Endothelial cell of umbilical vein (primary cell): ENCODE data around the gene STRIP2. TPM values are rescaled to one million over a fixed set of nuclear protein-coding genes. Genes with fewer than 3 reads are reported as not detected.

ENCODE experiments used
- BruUV-seq: library from RNA; stranded (reverse); fragments of 400-500 nt; replicated peaks from 2 replicates; lab custom pipeline; 2021; lab: Mats Ljungman, UMichigan
- CTCF ChIA-PET: fragments of 300-600, 350-600 bp; sonication (Branson Sonifier 250); formaldehyde crosslinking; loops from one replicate; lab custom pipeline; 2021; ENCODE audit warnings: antibody characterized with exemption, inconsistent platforms; lab: Charles Lee
- POLR2A ChIA-PET: fragments of 300-600, 350-600 bp; sonication (Branson Sonifier 250); formaldehyde crosslinking; loops from one replicate; lab custom pipeline; 2021; ENCODE audit warnings: antibody characterized with exemption, inconsistent platforms; lab: Charles Lee
- DNase-seq: peaks from one replicate; pipeline ENCODE4 v3.0.0-alpha.2; 2011; ENCODE audit warnings: low read depth, low spot score
- FAIRE-seq: peaks from 2 replicates; lab custom pipeline; 2011; peaks lifted over from hg19 to GRCh38; lab: Jason Lieb, UNC
- H2AFZ ChIP-seq: 2 replicates; pipeline ENCODE4 v1.6.0; 2012; ENCODE audit warnings: low read depth, low read length, control low read depth, inconsistent platforms
- H3K27ac ChIP-seq: 2 replicates; pipeline ENCODE4 v1.5.1; 2011; ENCODE audit warnings: low read depth, mild to moderate bottlenecking, control low read depth, low read length, moderate library complexity; ENCODE audit not compliant: insufficient read depth
- H3K27me3 ChIP-seq, 2 experiments: 2 replicates each; pipeline versions ENCODE4 v1.6.0 to v1.6.1; 2011; ENCODE audit warnings: low read length in 2 of 2, mixed read lengths in 1 of 2; ENCODE audit not compliant: control insufficient read depth in 2 of 2, insufficient read depth in 2 of 2
- H3K36me3 ChIP-seq, 2 experiments: 2 replicates in 1 of 2; 3 replicates in 1 of 2; pipeline ENCODE4 v1.5.1; 2011; ENCODE audit warnings: low read length in 2 of 2, mild to moderate bottlenecking in 1 of 2, moderate library complexity in 1 of 2; ENCODE audit not compliant: control insufficient read depth in 2 of 2, insufficient read depth in 2 of 2; ENCODE audit errors: extremely low read depth in 1 of 2
- H3K4me1 ChIP-seq: 3 replicates; pipeline ENCODE4 v1.5.1; 2011; ENCODE audit warnings: mild to moderate bottlenecking, low read length; ENCODE audit not compliant: control insufficient read depth, insufficient read depth; ENCODE audit errors: extremely low read depth
- H3K4me2 ChIP-seq: 2 replicates; pipeline ENCODE4 v1.6.1; 2011; ENCODE audit warnings: low read length, control low read depth, mixed read lengths; ENCODE audit not compliant: insufficient read depth
- H3K4me3 ChIP-seq, 3 experiments: fragments of 200-600 bp in 1 of 3; sonication (generic), shearing (Covaris generic) in 1 of 3; replicated peaks in 1 of 3; 2 replicates each; pipeline ENCODE4 v1.5.1; 2011 to 2016; ENCODE audit warnings: control low read depth in 3 of 3, low read length in 3 of 3, mild to moderate bottlenecking in 2 of 3, inconsistent platforms in 1 of 3, low read depth in 1 of 3, moderate library complexity in 1 of 3; ENCODE audit not compliant: insufficient read depth in 1 of 3
- H3K79me2 ChIP-seq: 2 replicates; pipeline ENCODE4 v1.6.0; 2012; ENCODE audit warnings: low read length, inconsistent platforms; ENCODE audit not compliant: control insufficient read depth, insufficient read depth
- H3K9ac ChIP-seq: replicated peaks from 2 replicates; pipeline ENCODE3; 2011; ENCODE audit warnings: low read length, control low read depth; ENCODE audit not compliant: insufficient read depth; ENCODE audit errors: extremely low read depth
- H3K9me1 ChIP-seq: replicated peaks from 3 replicates; pipeline ENCODE4 v1.6.0; 2011; ENCODE audit warnings: mild to moderate bottlenecking, low read length; ENCODE audit not compliant: control insufficient read depth, insufficient read depth; ENCODE audit errors: extremely low read depth
- H3K9me3 ChIP-seq: replicated peaks from 2 replicates; pipeline ENCODE4 v1.5.1; 2012; ENCODE audit warnings: low read length, inconsistent platforms; ENCODE audit not compliant: control insufficient read depth, insufficient read depth
- H4K20me1 ChIP-seq: replicated peaks from 2 replicates; pipeline ENCODE3; 2011; ENCODE audit warnings: mild to moderate bottlenecking, low read length; ENCODE audit not compliant: control insufficient read depth, insufficient read depth; ENCODE audit errors: extremely low read depth
- CTCF ChIP-seq, 2 donors: IDR thresholded peaks; 1 replicate in 1 of 2; 2 replicates in 1 of 2; pipeline ENCODE4 v1.5.1; 2011; ENCODE audit warnings: low read length in 2 of 2, mild to moderate bottlenecking in 2 of 2, moderate library complexity in 2 of 2, control low read depth in 1 of 2, inconsistent platforms in 1 of 2, low read depth in 1 of 2; ENCODE audit not compliant: insufficient read depth in 1 of 2; ENCODE audit errors: extremely low read depth in 1 of 2
- EZH2 ChIP-seq: IDR thresholded peaks from 2 replicates; pipeline ENCODE4 v1.6.1; 2012; ENCODE audit warnings: borderline replicate concordance, low read depth, mild to moderate bottlenecking, moderate library complexity, low read length, inconsistent platforms; ENCODE audit not compliant: severe bottlenecking
- FOS ChIP-seq: IDR thresholded peaks from 2 replicates; pipeline ENCODE4 v1.6.1; 2011; ENCODE audit warnings: mild to moderate bottlenecking, low read length, moderate library complexity, borderline replicate concordance; ENCODE audit not compliant: insufficient read depth
- GATA2 ChIP-seq: IDR thresholded peaks from 2 replicates; pipeline ENCODE4 v1.7.0; 2011; ENCODE audit warnings: low read depth, mild to moderate bottlenecking, moderate library complexity, mixed read lengths, low read length; ENCODE audit not compliant: insufficient read length, insufficient read depth
- JUN ChIP-seq: IDR thresholded peaks from 2 replicates; pipeline ENCODE4 v1.6.1; 2011; ENCODE audit warnings: borderline replicate concordance, low read depth; ENCODE audit not compliant: insufficient read length, insufficient read depth
- MAX ChIP-seq: IDR thresholded peaks from 2 replicates; pipeline ENCODE4 v1.6.1; 2011; ENCODE audit not compliant: insufficient read depth, insufficient read length
- MYC ChIP-seq: IDR thresholded peaks from one replicate; pipeline ENCODE4 v1.6.1; 2011; ENCODE audit warnings: mild to moderate bottlenecking, low read depth, low read length
- POLR2A ChIP-seq: IDR thresholded peaks from 2 replicates; pipeline ENCODE4 v1.6.1; 2012; ENCODE audit warnings: low read depth, mild to moderate bottlenecking, control low read depth, low read length
- POLR2AphosphoS5 ChIP-seq: IDR thresholded peaks from 2 replicates; pipeline ENCODE4 v1.6.1; 2012; ENCODE audit warnings: low read depth, mild to moderate bottlenecking, control low read depth, low read length, moderate library complexity; ENCODE audit not compliant: insufficient read depth
- dilution Hi-C: fragments of 300-500 bp; cut with MboI; formaldehyde crosslinking; loops from one replicate; pipeline ENCODE4 v1.15.0; 2019; ENCODE audit warnings: low sequenced_read_pairs; ENCODE audit not compliant: extremely low pct_ligation_motif_present
- intact Hi-C: fragments of 100-400 bp; cut with micrococcal nuclease; formaldehyde crosslinking; loops from one replicate; pipeline ENCODE4 v1.10.0; 2022
- polyA plus RNA-seq, 4 experiments: library from polyadenylated mRNA; depleted of rRNA in 3 of 4; stranded (reverse) in 3 of 4; unstranded in 1 of 4; fragments of >200 nt; gene quantifications; 2 replicates each; pipeline versions ENCODE4 v1.2.1 to v1.2.3, GENCODE V29; 2011 to 2012; ENCODE audit warnings: missing spikeins in 1 of 4
- total RNA-seq: library from RNA; stranded (reverse); gene quantifications from 2 replicates; pipeline ENCODE4 v1.2.3, GENCODE V29; 2021

Gene STRIP2
- total and polyA plus RNA-seq, 2 donors (not counting 3 experiments of a cell fraction or from before 2014, with no cell fraction given) = 3.4 to 10.0 TPM

GRCh38 chr7:129470411-129470810 lies 36.2 kb downstream of the STRIP2 start:
- Histone ChIP-seq H3K9me1 (no peaks in the 10 kb centered on the region), H3K36me3 (no peaks in the 10 kb centered on the region), H2AFZ (no peak overlapping the region), H4K20me1 (no peaks in the 10 kb centered on the region), H3K4me3 (no peak overlapping the region), H3K9me3 (no peaks in the 10 kb centered on the region), H3K9ac (no peak overlapping the region), H3K4me2 (no peak overlapping the region), H3K79me2 (no peaks in the 10 kb centered on the region), H3K27ac (no peak overlapping the region), H3K4me1 (no peaks in the 10 kb centered on the region), H3K27me3 (no peaks in the 10 kb centered on the region)
- no peak for FAIRE-seq
- POLR2A ChIA-PET = interaction anchor here (0.7 kb wide), 1 partner anchor 31 kb away, joined by 3 read pairs; no protein-coding TSS in a partner anchor
- dilution Hi-C loops = no loop called here
- CTCF ChIA-PET = interaction anchor here (0.6 to 11.6 kb wide), 11 partner anchors 30 to 540 kb away, joined by 3 to 321 read pairs (median 9); no protein-coding TSS in a partner anchor
- DNase-seq = no peak
- no TSS peak for BruUV-seq
- intact Hi-C loops = loop anchor here (10.0 kb wide), 1 partner anchor 544 kb away; no protein-coding TSS in a partner anchor
- no peak for TF ChIP-seq GATA2
- TF ChIP-seq MYC = no peak
- TF ChIP-seq CTCF (IDR thresholded peaks at IDR 0.05; ENCODE audit: extremely low read depth in 1 of 2, insufficient read depth in 1 of 2, low read depth in 1 of 2, low read length in 2 of 2) = no peak
- TF ChIP-seq EZH2 = no peak
- no peak for TF ChIP-seq JUN
- no peak for TF ChIP-seq MAX
- no peak for TF ChIP-seq POLR2AphosphoS5
- no peak for TF ChIP-seq FOS
- no peak for TF ChIP-seq POLR2A
